GM12878 (cell line): Measurements from ENCODE around the gene NCAPH2. TPM values are rescaled to one million over a fixed set of nuclear protein-coding genes. Genes with fewer than 3 reads are reported as not detected.

Experiments
- ATAC-seq: fragments of 200-7000 bp; cut with Tn5 transposase; 3 replicates; pipeline ENCODE4 v1.9.1; 2020; ENCODE audit warnings: mild to moderate bottlenecking, moderate library complexity
- BruUV-seq: library from RNA; stranded (reverse); fragments of 400-500 nt; replicated peaks from 2 replicates; lab custom pipeline; 2021; lab: Mats Ljungman, UMichigan
- CTCF ChIA-PET: fragments of 300-600 bp; sonication (Branson Sonifier 250); formaldehyde crosslinking; extraction: SDS; loops from one replicate; lab custom pipeline; 2021; ENCODE audit warnings: inconsistent platforms; lab: Yijun Ruan, JAX
- POLR2A ChIA-PET: fragments of 350-600 bp; formaldehyde crosslinking; extraction: SDS; loops from one replicate; lab custom pipeline; 2021; ENCODE audit warnings: inconsistent platforms; lab: Charles Lee
- RAD21 ChIA-PET: fragments of 300-600 bp; sonication (Branson Sonifier 250); formaldehyde crosslinking; loops from one replicate; lab custom pipeline; 2023; ENCODE audit warnings: antibody characterized with exemption; ENCODE audit not compliant: unreplicated experiment; lab: Charles Lee
- SMC1A ChIA-PET: fragments of 300-600 bp; sonication (Branson Sonifier 250); formaldehyde crosslinking; loops from one replicate; lab custom pipeline; 2023; ENCODE audit not compliant: unreplicated experiment, uncharacterized antibody; lab: Charles Lee
- DNase-seq: peaks from one replicate; pipeline ENCODE4 v3.0.0-alpha.2; 2011; ENCODE audit warnings: low read depth, low spot score
- FAIRE-seq: peaks from 3 replicates; lab custom pipeline; 2011; peaks lifted over from hg19 to GRCh38; lab: Jason Lieb, UNC
- H2AFZ ChIP-seq: 2 replicates; pipeline ENCODE4 v1.6.0; 2011; ENCODE audit warnings: low read depth, low read length, control low read depth; ENCODE audit not compliant: control insufficient read depth
- H3K27ac ChIP-seq: 2 replicates; pipeline ENCODE4 v1.5.1; 2011; ENCODE audit warnings: control low read depth; ENCODE audit not compliant: control insufficient read depth, insufficient read depth
- H3K27me3 ChIP-seq, 2 experiments: replicated peaks in 1 of 2; 2 replicates each; pipeline versions ENCODE4 v1.6.0 to v1.6.1; 2011; ENCODE audit warnings: low read length in 1 of 2; ENCODE audit not compliant: control insufficient read depth in 2 of 2, insufficient read depth in 2 of 2
- H3K36me3 ChIP-seq, 2 experiments: 2 replicates each; pipeline ENCODE4 v1.5.1; 2011; ENCODE audit warnings: low read length in 1 of 2; ENCODE audit not compliant: control insufficient read depth in 2 of 2, insufficient read depth in 2 of 2
- H3K4me1 ChIP-seq: 2 replicates; pipeline ENCODE4 v1.6.1; 2011; ENCODE audit warnings: mild to moderate bottlenecking, low read length, moderate library complexity, mixed read lengths; ENCODE audit not compliant: control insufficient read depth, insufficient read depth
- H3K4me2 ChIP-seq: 2 replicates; pipeline ENCODE4 v1.6.0; 2011; ENCODE audit warnings: control low read depth; ENCODE audit not compliant: control insufficient read depth, insufficient read depth
- H3K4me3 ChIP-seq: fragments of 200-600 bp; sonication (generic); 2 replicates; pipeline ENCODE4 v1.5.1; 2016
- H3K79me2 ChIP-seq: 2 replicates; pipeline ENCODE4 v1.6.0; 2011; ENCODE audit warnings: low read length; ENCODE audit not compliant: control insufficient read depth, insufficient read depth
- H3K9ac ChIP-seq: 2 replicates; pipeline ENCODE4 v1.8.0; 2011; ENCODE audit warnings: low read length, control low read depth, mixed read lengths; ENCODE audit not compliant: control insufficient read depth, insufficient read depth
- H3K9me3 ChIP-seq: replicated peaks from 3 replicates; pipeline ENCODE4 v1.5.1; 2011; ENCODE audit warnings: mild to moderate bottlenecking, low read length; ENCODE audit not compliant: control insufficient read depth, insufficient read depth
- H4K20me1 ChIP-seq: 2 replicates; pipeline ENCODE4 v1.6.0; 2011; ENCODE audit not compliant: control insufficient read depth, insufficient read depth
- BMI1 ChIP-seq: fragments of 450-650 bp; IDR thresholded peaks from 2 replicates; pipeline ENCODE4 v1.6.1; 2016; ENCODE audit warnings: mild to moderate bottlenecking, moderate library complexity, borderline replicate concordance
- BRCA1 ChIP-seq: IDR thresholded peaks from 2 replicates; pipeline ENCODE4 v1.6.1; 2011; ENCODE audit warnings: low read depth, low read length, improper control_type of control experiment
- CBX3 ChIP-seq: fragments of 200-600 bp; sonication (generic); IDR thresholded peaks from 2 replicates; pipeline ENCODE4 v1.6.1; 2016; ENCODE audit warnings: low read depth, borderline replicate concordance
- JUNB ChIP-seq: IDR thresholded peaks from 2 replicates; pipeline ENCODE4 v1.6.1; 2016; ENCODE audit warnings: antibody characterized with exemption, mild to moderate bottlenecking
- KDM1A ChIP-seq: fragments of 200-600 bp; sonication (generic); IDR thresholded peaks from 2 replicates; pipeline ENCODE4 v1.6.1; 2016; ENCODE audit warnings: borderline replicate concordance
- MTA2 ChIP-seq: fragments of 450-650 bp; IDR thresholded peaks from 2 replicates; pipeline ENCODE4 v1.6.1; 2016; ENCODE audit warnings: low read depth, mild to moderate bottlenecking, moderate library complexity
- NBN ChIP-seq: fragments of 450-650 bp; IDR thresholded peaks from 2 replicates; pipeline ENCODE4 v1.6.1; 2016
- NFYB ChIP-seq: IDR thresholded peaks from 2 replicates; pipeline ENCODE4 v1.6.1; 2011; ENCODE audit warnings: low read depth, mild to moderate bottlenecking, low read length, improper control_type of control experiment, moderate library complexity; ENCODE audit not compliant: insufficient read depth
- TBL1XR1 ChIP-seq: IDR thresholded peaks from 2 replicates; pipeline ENCODE4 v1.6.1; 2012; ENCODE audit warnings: low read depth, low read length, improper control_type of control experiment
- WGBS: methylation state at CpG from one replicate; pipeline ENCODE4 v1.1.6; 2016; ENCODE audit warnings: low lambda C conversion rate; ENCODE audit not compliant: insufficient replicate concordance, insufficient coverage; ENCODE audit errors: missing lambda C conversion rate; 5-methylcytosine and 5-hydroxymethylcytosine counted together
- in situ Hi-C: fragments of 300-500 bp; cut with MboI; formaldehyde crosslinking; loops from 9 replicates; pipeline ENCODE4 v1.14.3; 2018; ENCODE audit warnings: mixed read lengths
- intact Hi-C: fragments of 100-400 bp; cut with micrococcal nuclease; formaldehyde crosslinking; loops from one replicate; pipeline ENCODE4 v1.14.2; 2022; ENCODE audit not compliant: unreplicated experiment
- polyA plus RNA-seq, 11 experiments: library from polyadenylated mRNA; depleted of rRNA in 4 of 11; unstranded in 6 of 11; stranded (reverse) in 5 of 11; fragments of >200 nt; fragmentation: Nextera tagmentation in 4 of 11; fragmentation: Illumina TruSeq in 1 of 11; extraction: Ambion mirVana in 4 of 11; extraction: Trizol in 1 of 11; gene quantifications; 1 replicate in 1 of 11; 2 replicates in 10 of 11; pipeline versions ENCODE4 v1.2.1 to v1.2.3, GENCODE V29; 2011 to 2016; ENCODE audit warnings: inconsistent platforms in 2 of 11, missing spikeins in 2 of 11, low read depth in 1 of 11
- total RNA-seq, 4 experiments: library from RNA; depleted of rRNA in 3 of 4; stranded (reverse); fragments of >200 nt in 3 of 4; fragmentation: Illumina TruSeq in 1 of 4; extraction: Trizol in 1 of 4; gene quantifications; 2 replicates each; pipeline versions ENCODE4 v1.2.1 to v1.2.3, GENCODE V29; 2013 to 2021
- TF ChIP-seq, protein P1 (sequence below): fragments of 450-650 bp; IDR thresholded peaks from 2 replicates; pipeline ENCODE4 v1.6.1; 2017; ENCODE audit warnings: mild to moderate bottlenecking, moderate library complexity
- TF ChIP-seq, protein P2 (sequence below): fragments of 450-650 bp; formaldehyde crosslinking; IDR thresholded peaks from 2 replicates; pipeline ENCODE4 v1.5.0; 2022; ENCODE audit warnings: mild to moderate bottlenecking, missing genetic modification characterization

Gene NCAPH2
- total and polyA plus RNA-seq, 10 of the 15 experiments (the other 5 are each of a cell fraction or from before 2014, with no cell fraction given), result 5.0 to 110 (median 59.9) TPM

DNA sequence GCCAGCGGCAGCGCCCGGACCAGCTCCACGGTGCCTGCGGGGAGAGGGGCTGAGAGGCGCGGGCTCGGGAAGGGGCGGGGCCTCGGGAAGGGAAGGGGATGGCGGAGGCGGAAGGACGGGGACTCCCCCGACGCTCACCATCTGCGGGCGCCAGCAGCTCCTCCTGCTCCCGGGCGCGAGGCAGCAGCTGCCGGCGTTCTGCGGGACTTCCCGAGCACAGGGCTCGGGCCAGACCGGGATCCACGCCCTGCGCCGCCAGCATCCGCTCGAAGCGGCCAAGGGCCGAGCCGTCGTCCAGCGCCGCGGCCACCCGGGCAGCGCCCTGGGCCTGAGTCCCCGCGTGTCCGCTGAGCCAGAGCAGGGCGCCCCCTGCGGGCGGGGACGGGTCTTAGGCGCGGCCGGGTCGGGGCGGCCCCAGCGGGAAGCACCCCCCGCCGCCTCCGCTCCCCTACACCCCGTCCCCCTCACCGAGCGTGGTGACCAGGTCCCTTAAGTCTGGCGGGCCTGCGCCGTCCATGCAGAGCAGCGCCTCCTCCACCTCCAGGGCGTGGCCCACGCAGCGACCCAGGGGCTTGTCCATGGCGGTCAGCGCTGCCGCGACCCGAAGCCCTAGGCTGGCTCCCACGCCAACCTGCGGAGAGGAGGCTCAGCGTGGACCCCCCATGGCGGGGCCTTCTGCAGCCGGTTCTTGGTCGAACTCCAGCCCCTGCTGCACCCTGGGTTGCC, 18.2 kb downstream of the NCAPH2 start (continued):
- peak; percentile 59 for TF ChIP-seq NBN
- TF ChIP-seq, protein P1, sequence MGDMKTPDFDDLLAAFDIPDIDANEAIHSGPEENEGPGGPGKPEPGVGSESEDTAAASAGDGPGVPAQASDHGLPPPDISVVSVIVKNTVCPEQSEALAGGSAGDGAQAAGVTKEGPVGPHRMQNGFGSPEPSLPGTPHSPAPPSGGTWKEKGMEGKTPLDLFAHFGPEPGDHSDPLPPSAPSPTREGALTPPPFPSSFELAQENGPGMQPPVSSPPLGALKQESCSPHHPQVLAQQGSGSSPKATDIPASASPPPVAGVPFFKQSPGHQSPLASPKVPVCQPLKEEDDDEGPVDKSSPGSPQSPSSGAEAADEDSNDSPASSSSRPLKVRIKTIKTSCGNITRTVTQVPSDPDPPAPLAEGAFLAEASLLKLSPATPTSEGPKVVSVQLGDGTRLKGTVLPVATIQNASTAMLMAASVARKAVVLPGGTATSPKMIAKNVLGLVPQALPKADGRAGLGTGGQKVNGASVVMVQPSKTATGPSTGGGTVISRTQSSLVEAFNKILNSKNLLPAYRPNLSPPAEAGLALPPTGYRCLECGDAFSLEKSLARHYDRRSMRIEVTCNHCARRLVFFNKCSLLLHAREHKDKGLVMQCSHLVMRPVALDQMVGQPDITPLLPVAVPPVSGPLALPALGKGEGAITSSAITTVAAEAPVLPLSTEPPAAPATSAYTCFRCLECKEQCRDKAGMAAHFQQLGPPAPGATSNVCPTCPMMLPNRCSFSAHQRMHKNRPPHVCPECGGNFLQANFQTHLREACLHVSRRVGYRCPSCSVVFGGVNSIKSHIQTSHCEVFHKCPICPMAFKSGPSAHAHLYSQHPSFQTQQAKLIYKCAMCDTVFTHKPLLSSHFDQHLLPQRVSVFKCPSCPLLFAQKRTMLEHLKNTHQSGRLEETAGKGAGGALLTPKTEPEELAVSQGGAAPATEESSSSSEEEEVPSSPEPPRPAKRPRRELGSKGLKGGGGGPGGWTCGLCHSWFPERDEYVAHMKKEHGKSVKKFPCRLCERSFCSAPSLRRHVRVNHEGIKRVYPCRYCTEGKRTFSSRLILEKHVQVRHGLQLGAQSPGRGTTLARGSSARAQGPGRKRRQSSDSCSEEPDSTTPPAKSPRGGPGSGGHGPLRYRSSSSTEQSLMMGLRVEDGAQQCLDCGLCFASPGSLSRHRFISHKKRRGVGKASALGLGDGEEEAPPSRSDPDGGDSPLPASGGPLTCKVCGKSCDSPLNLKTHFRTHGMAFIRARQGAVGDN, result peak; percentile 94

DNA sequence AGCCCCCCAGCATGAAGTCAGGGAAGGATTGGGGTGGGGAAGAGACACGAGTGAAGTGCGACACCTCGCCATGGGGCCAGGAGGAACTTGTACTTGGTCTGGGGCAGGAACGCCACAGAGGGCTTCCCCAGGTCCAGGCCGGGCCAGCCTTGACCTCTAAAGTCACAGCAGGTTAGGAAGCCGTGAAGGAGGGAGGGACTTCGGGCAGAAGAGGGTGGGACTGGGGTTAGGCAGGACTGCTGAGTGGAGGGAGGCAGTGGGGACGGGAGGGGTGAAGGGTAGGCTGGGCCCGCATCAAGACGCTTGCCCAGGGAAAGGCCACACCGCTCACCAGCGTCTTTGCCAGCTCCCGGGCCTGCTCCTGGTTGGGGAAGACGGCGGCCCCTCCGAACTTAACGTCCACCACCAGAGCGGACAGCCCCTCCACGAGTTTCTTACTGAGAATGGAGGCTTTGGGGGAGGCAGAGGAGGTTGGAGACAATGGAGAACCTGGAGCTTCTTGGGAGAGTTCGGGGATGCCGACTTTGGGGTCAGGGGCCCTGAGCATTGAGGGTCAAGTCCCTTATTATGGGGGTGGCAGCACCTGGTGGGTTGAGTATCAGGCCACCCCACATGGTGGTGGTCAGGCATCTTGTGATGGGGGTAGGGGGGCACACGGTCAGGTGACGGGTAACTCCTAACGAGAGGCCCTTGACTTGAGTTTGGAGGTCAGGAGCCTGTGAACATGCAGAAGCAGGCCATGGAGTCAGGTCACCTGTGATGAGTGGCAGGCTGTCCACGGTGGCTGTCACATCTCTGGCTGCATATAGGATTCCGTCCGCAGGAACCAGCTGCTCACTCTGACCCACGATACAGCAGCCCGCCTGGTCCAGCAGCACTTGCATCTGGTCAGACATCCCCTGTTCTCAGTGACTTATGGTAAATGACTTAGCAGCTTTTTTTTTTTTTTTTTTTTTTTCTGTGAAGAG, 19.1 kb downstream of the NCAPH2 start:
- Histone ChIP-seq H3K9ac (peak overlapping the region; percentile 94), H3K4me3 (peak overlapping the region; percentile 74), H4K20me1 (no peaks in the 10 kb centered on the region), H3K79me2 (peaks cover 70% of the 10 kb centered on the region), H3K36me3 (peaks cover 5 to 20% of the 10 kb centered on the region in 2 experiments; a peak in 3 of 4 replicates), H3K4me1 (peaks cover 16% of the 10 kb centered on the region), H3K27ac (peak overlapping the region; percentile 94), H3K9me3 (no peaks in the 10 kb centered on the region), H3K27me3 (no peaks in the 10 kb centered on the region), H2AFZ (no peak overlapping the region; the same call in 1 of the 2 replicates), H3K4me2 (peak overlapping the region; percentile 99)
- RAD21 ChIA-PET, result interaction anchor here (0.9 to 6.3 kb wide), 5 partner anchors 13 to 251 kb away, joined by 3 to 106 read pairs (median 4); partner anchors contain the start of gene SYCE3
- WGBS, result 17% methylated on average over 29 of the region's 29 CpGs
- in situ Hi-C loops, result loop anchor here (5.0 kb wide), 1 partner anchor 95 kb away; no protein-coding TSS in a partner anchor
- POLR2A ChIA-PET, result interaction anchor here (0.6 to 6.5 kb wide), 10 partner anchors 11 to 260 kb away, joined by 3 to 232 read pairs (median 6); partner anchors contain the start of genes KLHDC7B, LMF2 and NCAPH2
- FAIRE-seq (no peak), DNase-seq (no peak), ATAC-seq (peak; percentile 43)
- intact Hi-C loops, result loop anchor here (1.0 to 5.0 kb wide), 3 partner anchors 35 to 93 kb away; partner anchors contain the start of genes CHKB and SYCE3
- CTCF ChIA-PET, result interaction anchor here (0.7 to 3.5 kb wide), 6 partner anchors 12 to 534 kb away, joined by 3 to 38 read pairs (median 5); partner anchors contain the start of genes LMF2 and NCAPH2
- BruUV-seq, result no TSS peak
- SMC1A ChIA-PET, result interaction anchor here (1.0 to 5.8 kb wide), 5 partner anchors 13 to 94 kb away, joined by 4 to 58 read pairs (median 10); no protein-coding TSS in a partner anchor
- TF ChIP-seq CBX3 (no peak), TBL1XR1 (no peak), BMI1 (no peak), BRCA1 (no peak), JUNB (no peak), NFYB (0 out of 2 replicates have a peak, but pooled peaks have one; percentile 17), KDM1A (no peak), MTA2 (peak; percentile 18; the same call in 1 of the 2 replicates)
- TF ChIP-seq, protein P2, sequence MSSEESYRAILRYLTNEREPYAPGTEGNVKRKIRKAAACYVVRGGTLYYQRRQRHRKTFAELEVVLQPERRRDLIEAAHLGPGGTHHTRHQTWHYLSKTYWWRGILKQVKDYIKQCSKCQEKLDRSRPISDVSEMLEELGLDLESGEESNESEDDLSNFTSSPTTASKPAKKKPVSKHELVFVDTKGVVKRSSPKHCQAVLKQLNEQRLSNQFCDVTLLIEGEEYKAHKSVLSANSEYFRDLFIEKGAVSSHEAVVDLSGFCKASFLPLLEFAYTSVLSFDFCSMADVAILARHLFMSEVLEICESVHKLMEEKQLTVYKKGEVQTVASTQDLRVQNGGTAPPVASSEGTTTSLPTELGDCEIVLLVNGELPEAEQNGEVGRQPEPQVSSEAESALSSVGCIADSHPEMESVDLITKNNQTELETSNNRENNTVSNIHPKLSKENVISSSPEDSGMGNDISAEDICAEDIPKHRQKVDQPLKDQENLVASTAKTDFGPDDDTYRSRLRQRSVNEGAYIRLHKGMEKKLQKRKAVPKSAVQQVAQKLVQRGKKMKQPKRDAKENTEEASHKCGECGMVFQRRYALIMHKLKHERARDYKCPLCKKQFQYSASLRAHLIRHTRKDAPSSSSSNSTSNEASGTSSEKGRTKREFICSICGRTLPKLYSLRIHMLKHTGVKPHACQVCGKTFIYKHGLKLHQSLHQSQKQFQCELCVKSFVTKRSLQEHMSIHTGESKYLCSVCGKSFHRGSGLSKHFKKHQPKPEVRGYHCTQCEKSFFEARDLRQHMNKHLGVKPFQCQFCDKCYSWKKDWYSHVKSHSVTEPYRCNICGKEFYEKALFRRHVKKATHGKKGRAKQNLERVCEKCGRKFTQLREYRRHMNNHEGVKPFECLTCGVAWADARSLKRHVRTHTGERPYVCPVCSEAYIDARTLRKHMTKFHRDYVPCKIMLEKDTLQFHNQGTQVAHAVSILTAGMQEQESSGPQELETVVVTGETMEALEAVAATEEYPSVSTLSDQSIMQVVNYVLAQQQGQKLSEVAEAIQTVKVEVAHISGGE (CRISPR knock-in tag), result no peak
